ENCODE results near the gene SLC1A1. TPM values are rescaled to one million over a fixed set of nuclear protein-coding genes. Genes with fewer than 3 reads are reported as not detected.

Gene SLC1A1
- total and polyA plus RNA-seq, 4 donors = 0.33 to 86.0 (median 33.2) TPM

- Histone ChIP-seq H3K4me3 (ENCODE audit: low read depth in 1 of 3, low read length in 3 of 3) (no peak overlapping the region), H3K27me3 (ENCODE audit: control insufficient read depth in 4 of 4, insufficient read depth in 4 of 4, low read length in 3 of 4) (no peaks in the 10 kb centered on the region), H3K9ac (ENCODE audit: low read depth in 1 of 2, low read length in 2 of 2) (no peak overlapping the region), H3K36me3 (ENCODE audit: control insufficient read depth in 4 of 4, insufficient read depth in 3 of 4, low read depth in 1 of 4, low read length in 3 of 4) (peaks cover 0 to 6% (median 0%) of the 10 kb centered on the region in 4 donors), H3K9me3 (ENCODE audit: control insufficient read depth in 4 of 4, low read length in 3 of 4) (no peaks in the 10 kb centered on the region), H3K27ac (ENCODE audit: low read depth in 1 of 2, low read length in 2 of 2) (no peak overlapping the region), H3K4me1 (ENCODE audit: control insufficient read depth in 4 of 4, insufficient read depth in 4 of 4, low read length in 3 of 4) (peaks cover 2 to 25% (median 6%) of the 10 kb centered on the region in 4 donors)
- TF ChIP-seq GABPA (IDR thresholded peaks at IDR 0.05 in 1 of 2, conservative IDR thresholded peaks at IDR 0.05 in 1 of 2) = no peak
- no peak for TF ChIP-seq CTCF (IDR thresholded peaks at IDR 0.05; ENCODE audit: low read depth, low read length, missing input control)
- no peak for TF ChIP-seq TAF1 (conservative IDR thresholded peaks at IDR 0.05)
- no peak for TF ChIP-seq HNF4A (conservative IDR thresholded peaks at IDR 0.05)
- DNase-seq (ENCODE audit: low spot score) = no peak
- WGBS = 89% methylated on average over 2 of the region's 2 CpGs
Measured at GRCh38 chr9:4494332-4494731, 4.1 kb downstream of the SLC1A1 start.

DNA sequence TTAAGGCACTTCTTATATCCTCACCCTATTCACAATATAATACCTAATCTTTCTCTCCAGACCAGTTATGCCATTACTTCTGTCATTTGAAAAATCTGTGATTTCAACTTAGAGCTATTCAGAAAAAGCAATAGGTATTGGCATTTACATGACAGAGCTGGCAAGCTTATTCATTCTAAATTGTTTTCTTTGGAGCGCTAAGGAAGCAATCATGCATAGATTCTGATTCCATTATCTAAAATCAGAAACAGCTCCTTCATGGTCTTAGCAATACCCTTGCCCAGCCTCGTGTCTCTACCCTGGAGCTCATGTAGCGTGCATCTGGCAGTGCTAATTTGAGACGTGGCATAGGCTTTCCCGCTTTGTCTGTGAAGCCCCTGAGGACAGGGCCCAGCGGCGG lies 4.5 kb downstream of the SLC1A1 start:
- H3K27me3 ChIP-seq (ENCODE audit: control insufficient read depth in 4 of 4, insufficient read depth in 4 of 4, low read length in 3 of 4) = no peaks in the 10 kb centered on the region
- DNase-seq (ENCODE audit: low spot score) = no peak

More for the DNA sequence above, 4.5 kb downstream of the SLC1A1 start:
- WGBS = 97% methylated on average over 7 of the region's 7 CpGs
- peaks cover 0 to 6% (median 0%) of the 10 kb centered on the region in 4 donors for H3K36me3 ChIP-seq (ENCODE audit: control insufficient read depth in 4 of 4, insufficient read depth in 3 of 4, low read depth in 1 of 4, low read length in 3 of 4)
- peaks cover 2 to 27% (median 9%) of the 10 kb centered on the region in 4 donors for H3K4me1 ChIP-seq (ENCODE audit: control insufficient read depth in 4 of 4, insufficient read depth in 4 of 4, low read length in 3 of 4)
- no peak overlapping the region for H3K9ac ChIP-seq (ENCODE audit: low read depth in 1 of 2, low read length in 2 of 2)
- H3K4me3 ChIP-seq (ENCODE audit: low read depth in 1 of 3, low read length in 3 of 3) = no peak overlapping the region
- no peaks in the 10 kb centered on the region for H3K9me3 ChIP-seq (ENCODE audit: control insufficient read depth in 4 of 4, low read length in 3 of 4)
- H3K27ac ChIP-seq (ENCODE audit: low read depth in 1 of 2, low read length in 2 of 2) = peak overlapping the region in 1 of 2 donors; percentile 23
- TF ChIP-seq RAD21 (IDR thresholded peaks at IDR 0.05) (no peak), JUND (IDR thresholded peaks at IDR 0.05) (no peak), HNF4A (conservative IDR thresholded peaks at IDR 0.05) (no peak), ATF3 (IDR thresholded peaks at IDR 0.05) (no peak), FOXA1 (IDR thresholded peaks at IDR 0.05) (no peak), EGR1 (IDR thresholded peaks at IDR 0.05; ENCODE audit: low read depth in 2 of 2) (no peak), HNF4G (IDR thresholded peaks at IDR 0.05) (no peak), GABPA (IDR thresholded peaks at IDR 0.05 in 1 of 2, conservative IDR thresholded peaks at IDR 0.05 in 1 of 2) (no peak), CTCF (IDR thresholded peaks at IDR 0.05; ENCODE audit: low read depth, low read length, missing input control) (no peak), RXRA (IDR thresholded peaks at IDR 0.05) (no peak), TAF1 (conservative IDR thresholded peaks at IDR 0.05) (no peak)
- TF ChIP-seq, protein P1, sequence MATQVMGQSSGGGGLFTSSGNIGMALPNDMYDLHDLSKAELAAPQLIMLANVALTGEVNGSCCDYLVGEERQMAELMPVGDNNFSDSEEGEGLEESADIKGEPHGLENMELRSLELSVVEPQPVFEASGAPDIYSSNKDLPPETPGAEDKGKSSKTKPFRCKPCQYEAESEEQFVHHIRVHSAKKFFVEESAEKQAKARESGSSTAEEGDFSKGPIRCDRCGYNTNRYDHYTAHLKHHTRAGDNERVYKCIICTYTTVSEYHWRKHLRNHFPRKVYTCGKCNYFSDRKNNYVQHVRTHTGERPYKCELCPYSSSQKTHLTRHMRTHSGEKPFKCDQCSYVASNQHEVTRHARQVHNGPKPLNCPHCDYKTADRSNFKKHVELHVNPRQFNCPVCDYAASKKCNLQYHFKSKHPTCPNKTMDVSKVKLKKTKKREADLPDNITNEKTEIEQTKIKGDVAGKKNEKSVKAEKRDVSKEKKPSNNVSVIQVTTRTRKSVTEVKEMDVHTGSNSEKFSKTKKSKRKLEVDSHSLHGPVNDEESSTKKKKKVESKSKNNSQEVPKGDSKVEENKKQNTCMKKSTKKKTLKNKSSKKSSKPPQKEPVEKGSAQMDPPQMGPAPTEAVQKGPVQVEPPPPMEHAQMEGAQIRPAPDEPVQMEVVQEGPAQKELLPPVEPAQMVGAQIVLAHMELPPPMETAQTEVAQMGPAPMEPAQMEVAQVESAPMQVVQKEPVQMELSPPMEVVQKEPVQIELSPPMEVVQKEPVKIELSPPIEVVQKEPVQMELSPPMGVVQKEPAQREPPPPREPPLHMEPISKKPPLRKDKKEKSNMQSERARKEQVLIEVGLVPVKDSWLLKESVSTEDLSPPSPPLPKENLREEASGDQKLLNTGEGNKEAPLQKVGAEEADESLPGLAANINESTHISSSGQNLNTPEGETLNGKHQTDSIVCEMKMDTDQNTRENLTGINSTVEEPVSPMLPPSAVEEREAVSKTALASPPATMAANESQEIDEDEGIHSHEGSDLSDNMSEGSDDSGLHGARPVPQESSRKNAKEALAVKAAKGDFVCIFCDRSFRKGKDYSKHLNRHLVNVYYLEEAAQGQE (IDR thresholded peaks at IDR 0.05) = no peak
